PC-9 (cell line): ENCODE data around the gene HTR5A. TPM values are rescaled to one million over a fixed set of nuclear protein-coding genes. Genes with fewer than 3 reads are reported as not detected.

Experiments
- BruUV-seq: library from RNA; stranded (reverse); fragments of 400-500 nt; replicated peaks from 2 replicates; lab custom pipeline; 2021; lab: Mats Ljungman, UMichigan
- CTCF ChIA-PET: fragments of 300-600 bp; sonication (Branson Sonifier 250); formaldehyde crosslinking; loops from one replicate; lab custom pipeline; 2022; ENCODE audit warnings: antibody characterized with exemption; lab: Charles Lee
- POLR2A ChIA-PET: fragments of 300-600 bp; sonication (Branson Sonifier 250); formaldehyde crosslinking; loops from one replicate; lab custom pipeline; 2022; ENCODE audit warnings: antibody characterized with exemption; ENCODE audit not compliant: unreplicated experiment; lab: Charles Lee
- DNase-seq, 2 experiments: peaks; one replicate each; pipeline versions ENCODE4 v3.0.0 to v3.0.0-alpha.2; 2015 to 2022; ENCODE audit warnings: mixed read lengths in 1 of 2
- H2AFZ ChIP-seq: fragments of 200-600 bp; sonication (generic); 2 replicates; pipeline ENCODE4 v1.8.1; 2017; ENCODE audit warnings: antibody characterized with exemption
- H3F3A ChIP-seq: fragments of 200-600 bp; sonication (generic); 2 replicates; pipeline ENCODE4 v1.8.1; 2017; ENCODE audit warnings: antibody characterized with exemption, mild to moderate bottlenecking, low read depth; ENCODE audit not compliant: insufficient read depth
- H3K27ac ChIP-seq: fragments of 200-600 bp; sonication (generic); 2 replicates; pipeline ENCODE4 v1.6.1; 2016; ENCODE audit warnings: mixed run types
- H3K27me3 ChIP-seq: fragments of 200-600 bp; sonication (generic); 2 replicates; pipeline ENCODE4 v1.6.1; 2016; ENCODE audit warnings: low read depth, mixed run types; ENCODE audit not compliant: insufficient read depth
- H3K36me3 ChIP-seq: fragments of 200-600 bp; sonication (generic); 2 replicates; pipeline ENCODE4 v1.6.1; 2016; ENCODE audit warnings: low read depth, mixed run types
- H3K4me1 ChIP-seq: fragments of 200-600 bp; sonication (generic); replicated peaks from 2 replicates; pipeline ENCODE4 v1.6.1; 2016; ENCODE audit warnings: mixed run types; ENCODE audit not compliant: insufficient read depth
- H3K4me2 ChIP-seq: fragments of 200-600 bp; sonication (generic); 2 replicates; pipeline ENCODE4 v1.6.1; 2017; ENCODE audit warnings: mixed run types
- H3K4me3 ChIP-seq: fragments of 200-600 bp; sonication (generic); 2 replicates; pipeline ENCODE4 v1.6.1; 2016; ENCODE audit warnings: mixed run types
- H3K79me2 ChIP-seq: fragments of 200-600 bp; sonication (generic); 2 replicates; pipeline ENCODE4 v1.6.1; 2017; ENCODE audit warnings: low read depth, mixed run types
- H3K9me2 ChIP-seq: fragments of 200-600 bp; sonication (generic); 2 replicates; pipeline ENCODE4 v1.8.1; 2017; ENCODE audit warnings: mild to moderate bottlenecking; ENCODE audit not compliant: insufficient read depth
- H3K9me3 ChIP-seq: fragments of 200-600 bp; sonication (generic); 2 replicates; pipeline ENCODE4 v1.8.1; 2016; ENCODE audit warnings: low read depth; ENCODE audit not compliant: insufficient read depth
- H4K20me1 ChIP-seq: fragments of 200-600 bp; sonication (generic); 2 replicates; pipeline ENCODE4 v1.8.1; 2017; ENCODE audit not compliant: insufficient read depth
- EZH2 ChIP-seq: fragments of 200-600 bp; sonication (generic); IDR thresholded peaks from 2 replicates; pipeline ENCODE4 v1.8.0; 2017; ENCODE audit warnings: antibody characterized with exemption, low read depth
- intact Hi-C: fragments of 100-400 bp; cut with micrococcal nuclease; formaldehyde crosslinking; loops from one replicate; pipeline ENCODE4 v1.10.0; 2022; ENCODE audit not compliant: unreplicated experiment
- total RNA-seq: library from RNA; stranded (reverse); gene quantifications from 2 replicates; pipeline ENCODE4 v1.2.3, GENCODE V29; 2021
- TF ChIP-seq, protein P1 (sequence below): fragments of 200-600 bp; sonication (generic); conservative IDR thresholded peaks from 2 replicates; pipeline ENCODE4 v1.6.1; 2017; ENCODE audit warnings: mixed run types, antibody characterized with exemption, mild to moderate bottlenecking, moderate library complexity

Gene HTR5A
- total RNA-seq, 1 experiment from 2014 or later: not detected

DNA sequence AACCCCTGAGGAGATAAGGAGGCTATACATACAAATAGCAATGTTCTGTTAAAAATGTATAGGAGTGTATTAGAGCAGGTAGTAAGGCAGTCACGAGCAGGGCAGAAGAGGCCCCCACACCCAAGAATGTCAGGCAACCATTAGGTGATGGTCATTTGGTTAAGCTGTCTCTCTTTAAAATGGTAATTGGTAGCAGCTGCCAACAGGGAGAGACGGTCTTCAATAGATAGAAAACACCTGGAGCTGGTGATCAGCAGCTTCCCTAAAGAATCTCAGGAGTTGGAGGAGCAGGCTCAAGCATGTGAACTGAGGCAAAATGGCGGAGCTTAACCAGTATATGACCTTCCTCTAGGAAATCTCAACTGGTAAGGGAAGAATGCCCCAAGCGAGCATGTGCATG is 26.4 kb upstream of the HTR5A start:
- intact Hi-C loops: no loop called here
- Histone ChIP-seq H3K36me3 (no peaks in the 10 kb centered on the region), H3K27me3 (peaks cover 94% of the 10 kb centered on the region), H3K9me2 (no peaks in the 10 kb centered on the region), H3K4me3 (no peak overlapping the region), H3K9me3 (no peaks in the 10 kb centered on the region; the same call in none of the 2 replicates), H3K27ac (no peak overlapping the region), H3K79me2 (no peaks in the 10 kb centered on the region), H4K20me1 (no peaks in the 10 kb centered on the region), H3F3A (no peaks in the 10 kb centered on the region), H3K4me1 (no peaks in the 10 kb centered on the region), H2AFZ (no peak overlapping the region), H3K4me2 (no peak overlapping the region)
- POLR2A ChIA-PET: no interaction called here
- no peak for DNase-seq
- TF ChIP-seq, protein P1, sequence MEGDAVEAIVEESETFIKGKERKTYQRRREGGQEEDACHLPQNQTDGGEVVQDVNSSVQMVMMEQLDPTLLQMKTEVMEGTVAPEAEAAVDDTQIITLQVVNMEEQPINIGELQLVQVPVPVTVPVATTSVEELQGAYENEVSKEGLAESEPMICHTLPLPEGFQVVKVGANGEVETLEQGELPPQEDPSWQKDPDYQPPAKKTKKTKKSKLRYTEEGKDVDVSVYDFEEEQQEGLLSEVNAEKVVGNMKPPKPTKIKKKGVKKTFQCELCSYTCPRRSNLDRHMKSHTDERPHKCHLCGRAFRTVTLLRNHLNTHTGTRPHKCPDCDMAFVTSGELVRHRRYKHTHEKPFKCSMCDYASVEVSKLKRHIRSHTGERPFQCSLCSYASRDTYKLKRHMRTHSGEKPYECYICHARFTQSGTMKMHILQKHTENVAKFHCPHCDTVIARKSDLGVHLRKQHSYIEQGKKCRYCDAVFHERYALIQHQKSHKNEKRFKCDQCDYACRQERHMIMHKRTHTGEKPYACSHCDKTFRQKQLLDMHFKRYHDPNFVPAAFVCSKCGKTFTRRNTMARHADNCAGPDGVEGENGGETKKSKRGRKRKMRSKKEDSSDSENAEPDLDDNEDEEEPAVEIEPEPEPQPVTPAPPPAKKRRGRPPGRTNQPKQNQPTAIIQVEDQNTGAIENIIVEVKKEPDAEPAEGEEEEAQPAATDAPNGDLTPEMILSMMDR: no peak
- no peak for TF ChIP-seq EZH2
- CTCF ChIA-PET: no interaction called here
- BruUV-seq: no TSS peak

- intact Hi-C loops: no loop called here
- H3F3A ChIP-seq: no peaks in the 10 kb centered on the region
- POLR2A ChIA-PET: no interaction called here
- CTCF ChIA-PET: no interaction called here
- no peaks in the 10 kb centered on the region for H3K9me2 ChIP-seq
- no peaks in the 10 kb centered on the region for H3K4me1 ChIP-seq
- BruUV-seq: no TSS peak
- H3K27ac ChIP-seq: no peak overlapping the region
- H2AFZ ChIP-seq: no peak overlapping the region
- H3K4me3 ChIP-seq: no peak overlapping the region
- no peak overlapping the region for H3K4me2 ChIP-seq
- no peaks in the 10 kb centered on the region; the same call in 1 of the 2 replicates for H3K9me3 ChIP-seq
- H3K36me3 ChIP-seq: no peaks in the 10 kb centered on the region
- TF ChIP-seq, protein P1: no peak
- no peak for TF ChIP-seq EZH2
- peaks cover 97% of the 10 kb centered on the region for H3K27me3 ChIP-seq
- H3K79me2 ChIP-seq: no peaks in the 10 kb centered on the region
- no peaks in the 10 kb centered on the region for H4K20me1 ChIP-seq
- no peak for DNase-seq
Measured at GRCh38 chr7:155048006-155048405, 22.1 kb upstream of the HTR5A start.

DNA sequence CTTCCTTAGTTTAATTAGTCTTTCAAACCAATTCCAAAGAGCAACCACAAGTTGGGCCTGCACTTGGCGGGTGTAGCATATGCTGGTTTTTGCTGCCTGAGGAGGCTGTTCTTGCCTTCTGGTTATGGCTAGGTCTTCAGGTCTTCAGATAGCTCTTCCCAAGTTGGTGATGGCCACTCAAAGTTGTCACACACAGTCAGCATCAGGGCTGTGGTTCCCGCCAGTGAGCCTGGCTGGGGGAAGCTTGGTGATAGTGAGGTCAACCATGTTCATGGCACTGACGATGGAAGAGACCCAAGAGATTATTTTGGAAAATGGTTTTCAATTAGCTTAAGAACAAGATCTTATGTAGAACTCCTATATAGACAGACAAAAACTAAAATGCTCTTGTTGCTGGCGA is 18.8 kb upstream of the HTR5A start:
- Histone ChIP-seq H3K4me2 (no peak overlapping the region), H3K79me2 (no peaks in the 10 kb centered on the region), H3K36me3 (no peaks in the 10 kb centered on the region), H3K27me3 (peaks cover 93% of the 10 kb centered on the region), H3K9me3 (no peaks in the 10 kb centered on the region), H2AFZ (no peak overlapping the region), H3K9me2 (no peaks in the 10 kb centered on the region), H3F3A (no peaks in the 10 kb centered on the region), H3K27ac (no peak overlapping the region), H4K20me1 (no peaks in the 10 kb centered on the region), H3K4me3 (no peak overlapping the region), H3K4me1 (no peaks in the 10 kb centered on the region)
- BruUV-seq: no TSS peak
- DNase-seq: no peak
- TF ChIP-seq, protein P1: no peak
- TF ChIP-seq EZH2: no peak
- ChIA-PET CTCF (no interaction called here), POLR2A (no interaction called here)
- intact Hi-C loops: no loop called here
